HG03025 (cell line): ENCODE measurements around the gene LRRC8E.
"Not testable (repeated sequence)": the region's sequence is repeated elsewhere in the genome, so short reads cannot be mapped to it uniquely, and the experiment has no call there.

Experiments
- ATAC-seq: cut with Tn5 transposase; IDR thresholded peaks from one replicate; pipeline ENCODE4 v1.9.1; 2021; ENCODE audit warnings: mild to moderate bottlenecking, moderate library complexity; ENCODE audit not compliant: unreplicated experiment, low FRiP score

LRRC8E gene

GRCh38 chr19:7879836-7880235, 8.5 kb upstream of the LRRC8E start:
- no peak for ATAC-seq

DNA sequence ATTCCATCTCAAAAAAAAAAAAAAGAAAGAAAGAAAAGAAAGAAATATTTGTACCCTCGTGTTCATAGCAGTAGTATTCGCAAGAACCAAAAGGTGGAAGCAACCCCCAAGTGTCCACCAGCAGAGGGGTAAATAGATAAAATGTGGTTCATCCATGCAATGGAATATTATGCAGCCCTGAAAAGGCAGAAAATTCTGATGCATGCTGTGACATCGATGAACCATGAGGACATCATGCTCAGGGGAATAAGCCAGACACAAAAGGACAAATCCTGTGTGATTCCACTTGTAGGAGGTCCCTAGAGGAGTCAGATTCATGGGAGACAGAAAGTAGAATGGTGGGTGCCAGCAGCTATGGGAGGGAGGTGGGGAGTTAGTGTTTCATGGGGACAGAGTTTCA, 6.4 kb upstream of the LRRC8E start:
- no peak for ATAC-seq

GRCh38 chr19:7883105-7883504, 5.2 kb upstream of the LRRC8E start:
- no peak for ATAC-seq

- ATAC-seq, result no peak
Observed at GRCh38 chr19:7883796-7884570, 4.3 kb upstream of the LRRC8E start.

DNA sequence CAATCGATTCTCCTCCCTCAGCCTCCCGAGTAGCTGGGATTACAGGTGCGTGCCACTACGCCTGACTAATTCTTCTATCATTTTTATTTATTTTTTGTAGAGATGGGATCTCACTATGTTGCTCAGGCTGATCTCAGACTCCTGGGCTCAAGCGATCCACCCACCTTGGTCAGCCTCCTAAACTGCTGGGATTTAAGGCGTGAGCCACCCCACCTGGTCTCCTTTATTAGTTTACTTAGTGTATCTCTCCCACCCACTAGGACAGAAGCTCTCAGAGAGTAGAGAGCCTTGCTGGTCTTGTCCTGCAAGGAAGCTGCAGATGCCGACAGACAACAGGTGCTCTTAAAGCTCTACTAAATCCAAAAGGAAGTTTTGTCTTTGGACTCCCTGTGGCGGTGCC, 2.5 kb upstream of the LRRC8E start:
- no peak for ATAC-seq

GRCh38 chr19:7887408-7888144, 734 bp upstream of the LRRC8E start:
- ATAC-seq, result no peak

DNA sequence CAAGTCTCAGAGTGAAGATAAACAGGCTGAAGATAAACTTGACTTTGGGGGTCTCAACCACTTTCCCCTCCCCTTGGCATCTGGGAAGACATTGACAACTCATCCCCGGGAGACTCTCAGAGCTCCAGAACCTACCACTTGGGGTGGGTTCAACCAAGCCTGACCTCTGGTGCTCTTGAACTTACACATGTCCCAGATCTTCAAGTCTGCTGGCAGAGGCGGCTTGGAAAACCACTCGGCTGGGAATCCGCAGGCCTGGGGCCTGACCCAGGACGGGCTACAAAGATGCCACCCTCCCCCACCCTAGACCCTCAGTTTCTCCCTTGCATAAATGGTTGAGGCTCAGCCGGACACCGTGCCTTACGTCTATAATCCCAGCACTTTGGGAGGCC, 512 bp downstream of the LRRC8E start:
- ATAC-seq, result no peak

DNA sequence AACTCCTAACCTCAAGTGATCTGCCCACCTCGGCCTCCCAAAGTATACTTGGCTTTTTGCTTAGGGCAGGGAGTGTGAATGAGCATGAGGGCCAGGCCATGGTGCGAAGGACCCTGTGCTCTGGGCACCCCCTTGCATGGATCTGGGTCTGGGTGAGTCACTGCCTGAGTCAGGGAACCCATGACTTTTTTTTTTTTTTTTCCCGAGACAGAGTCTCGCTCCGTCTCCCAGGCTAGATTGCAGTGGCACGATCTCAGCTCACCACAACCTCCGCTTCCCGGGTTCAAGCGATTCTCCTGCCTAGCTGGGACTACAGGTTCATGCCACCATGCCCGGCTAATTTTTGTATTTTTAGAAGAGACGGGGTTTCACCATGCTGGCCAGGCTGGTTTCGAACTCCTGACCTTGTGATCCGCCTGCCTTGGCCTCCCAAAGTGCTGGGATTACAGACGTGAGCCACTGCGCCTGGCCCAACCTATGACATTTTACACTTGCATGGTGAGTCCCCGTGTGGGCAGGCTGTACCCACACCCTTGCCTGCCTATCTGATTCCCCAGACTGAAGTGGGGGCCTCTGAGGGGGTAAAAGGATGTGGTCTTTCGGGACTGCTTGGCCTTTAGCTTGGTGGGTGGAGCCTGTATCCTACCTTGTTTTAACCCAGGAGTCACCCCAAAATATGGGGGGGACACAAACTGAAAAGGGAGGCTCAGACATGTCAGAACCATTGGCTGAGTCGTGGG, 5.2 kb downstream of the LRRC8E start:
- not testable (repeated sequence) for ATAC-seq

- no peak for ATAC-seq
Observed at GRCh38 chr19:7894612-7895309, 6.5 kb downstream of the LRRC8E start.

DNA sequence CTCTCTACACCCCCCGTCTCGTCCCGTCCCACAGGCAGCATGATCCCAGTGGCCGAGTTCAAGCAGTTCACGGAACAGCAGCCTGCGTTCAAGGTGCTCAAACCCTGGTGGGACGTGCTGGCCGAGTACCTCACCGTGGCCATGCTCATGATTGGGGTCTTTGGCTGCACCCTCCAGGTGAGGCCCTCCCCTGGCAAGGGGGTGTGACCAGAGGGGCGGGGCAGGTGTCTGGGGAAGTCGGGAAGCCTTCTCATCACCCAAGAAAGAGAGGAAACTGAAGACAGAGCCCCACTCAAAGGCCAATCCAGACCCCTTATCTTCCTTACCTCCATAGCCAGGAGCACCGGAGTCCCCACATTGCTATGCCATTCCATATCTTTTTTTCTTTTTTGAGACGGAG, 7.3 kb downstream of the LRRC8E start:
- ATAC-seq, result no peak

DNA sequence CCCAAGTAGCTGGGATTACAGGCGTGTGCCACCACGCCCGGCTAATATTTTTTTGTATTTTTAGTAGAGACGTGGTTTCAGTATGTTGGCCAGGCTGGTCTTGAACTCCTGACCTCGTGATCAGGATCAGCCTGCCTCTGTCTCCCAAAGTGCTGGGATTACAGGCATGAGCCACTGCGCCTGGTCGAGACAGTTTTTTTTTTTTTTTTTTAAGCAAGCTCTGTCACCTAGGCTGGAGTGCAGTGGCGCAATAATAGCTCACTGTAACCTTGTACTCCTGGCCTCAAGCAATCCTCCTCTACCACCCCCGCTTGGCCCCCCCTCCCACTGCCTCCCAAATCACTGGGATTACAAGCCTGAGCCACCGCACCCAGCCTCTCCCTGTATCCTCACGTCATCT, 9.0 kb downstream of the LRRC8E start:
- no peak for ATAC-seq

GRCh38 chr19:7898967-7899366, 10.7 kb downstream of the LRRC8E start:
- ATAC-seq, result no peak

GRCh38 chr19:7899751-7900378, 11.6 kb downstream of the LRRC8E start:
- ATAC-seq, result no peak

DNA sequence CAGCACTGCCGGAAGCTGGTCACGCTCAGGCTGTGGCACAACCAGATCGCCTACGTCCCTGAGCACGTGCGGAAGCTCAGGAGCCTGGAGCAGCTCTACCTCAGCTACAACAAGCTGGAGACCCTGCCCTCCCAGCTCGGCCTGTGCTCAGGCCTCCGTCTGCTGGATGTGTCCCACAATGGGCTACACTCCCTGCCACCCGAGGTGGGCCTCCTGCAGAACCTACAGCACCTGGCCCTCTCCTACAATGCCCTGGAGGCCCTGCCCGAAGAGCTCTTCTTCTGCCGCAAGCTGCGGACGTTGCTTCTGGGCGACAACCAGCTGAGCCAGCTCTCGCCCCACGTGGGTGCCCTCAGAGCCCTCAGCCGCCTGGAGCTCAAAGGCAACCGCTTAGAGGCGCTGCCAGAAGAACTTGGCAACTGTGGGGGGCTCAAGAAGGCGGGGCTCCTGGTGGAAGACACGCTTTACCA, 12.1 kb downstream of the LRRC8E start:
- ATAC-seq, result no peak

DNA sequence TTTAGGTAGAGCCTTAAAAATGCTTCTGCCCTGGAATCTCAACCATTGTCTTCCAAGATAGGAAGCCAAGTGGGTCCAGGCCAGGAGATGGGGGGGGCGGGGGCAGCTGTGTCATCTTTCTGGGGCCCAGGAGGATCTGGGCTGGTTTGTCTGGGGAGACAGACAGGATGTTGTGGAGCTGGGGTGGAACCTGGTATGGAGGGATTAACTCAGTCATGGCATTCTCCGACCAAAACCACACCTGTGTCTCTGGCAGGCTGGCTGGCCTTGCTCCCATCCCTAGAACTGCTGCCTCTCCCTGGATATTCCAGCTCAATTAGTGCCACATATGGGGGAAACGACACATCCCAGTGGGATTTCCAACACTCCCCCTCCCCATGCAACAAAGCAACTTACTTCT, 12.6 kb downstream of the LRRC8E start:
- no peak for ATAC-seq

DNA sequence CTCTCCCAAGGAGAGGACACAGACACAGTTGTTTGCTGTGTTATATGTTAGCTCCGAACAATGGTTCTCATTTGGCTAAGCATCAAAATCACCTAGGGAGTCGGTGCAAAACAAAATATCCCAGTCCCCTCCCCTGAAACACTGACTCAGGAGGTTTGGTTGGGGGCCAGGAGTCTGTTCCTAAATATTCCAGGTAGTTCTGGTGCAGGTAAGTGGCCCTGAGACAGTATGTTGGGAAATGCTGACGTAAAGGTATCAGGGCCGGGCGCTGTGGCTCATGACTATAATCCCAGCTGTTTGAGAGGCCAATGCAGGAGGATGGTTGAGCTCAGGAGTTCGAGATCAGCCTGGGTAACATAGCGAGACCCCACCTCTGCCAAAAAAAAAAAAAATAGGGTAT, 13.0 kb downstream of the LRRC8E start:
- ATAC-seq, result no peak

- peak; percentile 3 for ATAC-seq
Observed at GRCh38 chr19:7902796-7903243, 14.5 kb downstream of the LRRC8E start.

DNA sequence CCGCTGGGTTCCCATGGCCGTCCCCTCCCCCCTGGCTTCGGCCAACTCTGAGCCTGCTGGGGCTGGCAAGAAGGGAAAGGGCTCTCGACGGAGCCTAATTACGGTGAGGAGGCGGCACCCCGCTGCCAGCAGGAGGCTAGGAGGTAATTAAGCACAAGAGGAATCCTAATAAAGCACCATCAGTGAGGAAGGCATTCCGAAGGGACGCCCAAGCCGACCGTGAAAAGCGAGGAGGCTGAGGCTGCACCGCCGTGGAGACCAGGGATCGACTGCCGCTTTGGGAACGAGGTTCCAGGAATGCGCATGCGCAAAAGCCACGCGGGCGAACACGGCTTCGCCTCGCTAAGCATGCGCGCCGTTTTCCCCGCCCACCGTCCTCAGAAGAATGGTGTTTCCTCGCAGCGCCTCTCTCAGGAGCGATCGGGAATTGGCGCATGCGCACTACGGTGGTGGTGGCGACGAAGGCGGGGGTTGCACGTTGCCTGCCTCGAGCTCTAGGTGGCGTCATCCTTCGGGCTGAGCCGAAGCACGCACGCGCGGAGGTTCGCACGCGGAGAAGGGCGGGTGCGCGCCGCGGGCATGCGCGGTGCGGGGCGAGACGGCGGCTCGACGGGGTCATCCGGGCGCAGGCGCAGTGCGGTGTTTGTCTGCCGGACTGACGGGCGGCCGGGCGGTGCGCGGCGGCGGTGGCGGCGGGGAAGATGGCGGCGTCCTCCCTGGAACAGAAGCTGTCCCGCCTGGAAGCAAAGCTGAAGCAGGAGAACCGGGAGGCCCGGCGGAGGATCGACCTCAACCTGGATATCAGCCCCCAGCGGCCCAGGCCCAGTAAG, 15.1 kb downstream of the LRRC8E start, which contains the start of gene MAP2K7:
Gene MAP2K7 (plus strand): TSS at position 634 of the 830 bp plus-strand sequence. CDS start 68 bp downstream, at position 702.
- peak; percentile 90 for ATAC-seq
